Measurements from ENCODE around the gene PIGU.
A peak's percentile ranks its signal among the peaks of the same experiment; 100 is the strongest.

The PIGU gene

DNA sequence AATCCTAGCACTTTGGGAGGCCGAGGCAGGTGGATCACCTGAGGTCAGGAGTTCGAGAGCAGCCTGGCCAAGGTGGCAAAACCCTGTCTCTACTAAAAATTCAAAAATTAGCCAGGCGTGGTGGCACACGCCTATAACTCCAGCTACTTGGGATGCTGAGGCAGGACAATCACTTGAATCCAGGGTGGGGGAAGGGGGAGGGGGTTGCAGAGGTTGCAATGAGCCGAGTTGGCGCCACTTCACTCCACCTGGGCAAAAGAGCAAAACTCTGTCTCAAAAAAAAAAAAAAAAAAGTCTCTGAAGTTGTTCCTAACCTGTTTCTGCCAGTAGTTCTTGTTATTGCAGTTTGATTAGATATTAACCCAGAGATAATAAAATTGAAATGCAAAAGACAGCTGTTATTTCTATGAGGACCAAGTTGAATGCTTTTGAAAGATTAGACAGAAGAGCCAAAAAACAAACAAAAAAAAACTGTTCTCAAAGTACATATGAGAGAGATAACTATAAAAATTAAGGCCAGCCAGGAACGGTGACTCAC, 22.6 kb downstream of the PIGU start:
- no peak for DNase-seq

DNA sequence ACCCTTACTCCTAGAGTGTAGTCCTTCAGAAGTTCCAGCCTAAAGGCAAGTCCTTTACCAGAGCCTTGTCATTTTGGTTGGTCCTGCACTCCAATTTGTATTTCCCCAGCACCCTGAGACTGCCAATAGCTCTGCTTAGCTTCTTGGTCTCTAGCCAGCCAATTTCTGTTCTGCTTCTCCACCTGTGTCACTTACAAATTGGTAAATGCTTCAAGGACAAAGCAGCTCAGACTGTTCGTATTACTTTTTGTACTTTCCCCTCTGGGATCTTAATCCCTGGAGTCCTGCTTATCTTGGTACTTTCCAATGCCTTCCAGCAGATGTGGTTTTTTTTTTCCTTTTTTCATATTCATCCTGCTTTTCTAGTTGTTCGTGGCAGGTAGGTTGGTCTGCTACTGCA, 25.7 kb downstream of the PIGU start:
- DNase-seq, result no peak

DNA sequence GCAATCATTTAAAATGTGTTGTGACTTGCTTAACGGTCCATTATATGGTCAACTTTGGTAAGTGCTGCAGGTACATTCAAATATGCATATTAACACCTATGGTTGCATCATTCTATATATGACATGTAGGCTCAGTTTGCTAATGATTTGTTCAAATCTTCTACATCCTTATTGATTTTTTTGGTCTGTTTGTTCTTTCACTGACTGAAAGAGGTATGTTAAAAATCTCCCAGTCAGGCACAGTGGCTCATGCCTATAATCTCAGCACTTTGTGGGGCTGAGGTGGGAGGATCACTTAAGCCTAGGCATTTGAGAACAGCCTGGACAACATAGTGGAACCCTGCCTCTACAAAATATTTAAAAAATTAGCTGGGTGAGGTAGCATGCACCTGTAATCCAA, 29.2 kb downstream of the PIGU start:
- DNase-seq, result no peak

DNA sequence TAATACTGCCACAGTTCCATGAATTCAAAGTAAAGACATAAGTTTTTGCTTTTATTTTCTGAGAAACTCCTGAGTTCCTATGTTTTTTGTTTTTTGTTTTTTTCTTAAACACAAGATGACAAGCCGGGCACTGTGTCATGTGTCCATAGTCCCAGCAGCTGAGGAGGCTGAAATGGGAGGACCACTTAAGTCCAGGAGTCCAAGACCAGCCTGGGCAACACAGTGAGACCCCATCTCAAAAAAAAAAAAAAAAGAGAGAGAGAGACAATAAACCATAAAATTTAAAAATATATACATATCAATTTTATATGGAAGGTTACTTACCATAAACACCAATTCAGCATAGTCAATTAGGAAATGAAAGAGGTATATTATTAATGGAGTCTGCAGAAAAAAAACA, 31.9 kb downstream of the PIGU start:
- no peak for DNase-seq

GRCh38 chr20:34644345-34644744, 32.5 kb downstream of the PIGU start:
- DNase-seq, result no peak

- DNase-seq, result no peak
Measured at GRCh38 chr20:34643928-34644327, 33.0 kb downstream of the PIGU start.

DNA sequence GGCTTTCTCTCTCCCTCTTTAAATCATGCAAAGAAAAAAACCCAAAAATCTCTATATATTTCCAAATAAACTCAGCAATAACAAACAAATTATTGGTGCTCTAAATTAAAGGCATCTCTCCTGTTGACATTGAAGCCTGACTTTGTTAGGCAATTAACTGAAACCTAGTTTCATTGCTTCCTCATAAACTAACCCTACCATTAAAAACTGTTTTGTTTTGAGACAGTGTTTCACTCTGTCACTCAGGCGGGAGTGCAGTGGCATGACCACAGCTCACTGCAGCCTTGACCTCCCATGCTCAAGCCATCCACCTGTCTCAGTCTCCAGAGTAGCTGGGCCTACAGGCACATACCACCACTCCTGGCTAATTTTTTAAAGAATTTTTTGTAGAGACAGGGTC, 34.9 kb downstream of the PIGU start:
- DNase-seq, result no peak

- DNase-seq, result peak; percentile 82
Measured at GRCh38 chr20:34639755-34640222, 37.1 kb downstream of the PIGU start.

GRCh38 chr20:34638532-34638931, 38.4 kb downstream of the PIGU start:
- DNase-seq, result no peak

- DNase-seq, result no peak
Measured at GRCh38 chr20:34638039-34638292, 38.9 kb downstream of the PIGU start.

- DNase-seq, result no peak
Measured at GRCh38 chr20:34637245-34638038, 39.5 kb downstream of the PIGU start.

DNA sequence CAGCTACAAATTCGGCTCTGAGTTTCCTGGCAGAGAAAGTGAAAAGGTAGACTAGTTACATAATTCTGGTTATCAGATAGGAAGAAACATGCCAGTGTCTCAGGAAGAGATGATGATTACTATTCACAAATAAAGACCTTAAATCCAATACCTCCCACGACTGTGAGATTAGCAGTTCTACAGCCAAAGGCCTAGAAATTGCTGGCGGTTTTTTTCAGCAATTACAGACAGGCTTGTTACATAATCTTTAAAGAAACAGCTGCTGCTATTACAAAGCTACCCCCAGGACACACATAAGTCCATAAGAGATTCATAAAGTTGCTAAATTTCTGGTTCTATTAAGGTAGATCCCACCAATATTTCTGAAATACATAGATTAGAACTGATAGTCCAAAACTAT, 40.2 kb downstream of the PIGU start:
- DNase-seq, result no peak

GRCh38 chr20:34634392-34634791, 42.5 kb downstream of the PIGU start:
- no peak for DNase-seq

GRCh38 chr20:34632870-34633452, 43.9 kb downstream of the PIGU start:
- DNase-seq, result no peak

- no peak for DNase-seq
Measured at GRCh38 chr20:34629904-34630303, 47.0 kb downstream of the PIGU start.

DNA sequence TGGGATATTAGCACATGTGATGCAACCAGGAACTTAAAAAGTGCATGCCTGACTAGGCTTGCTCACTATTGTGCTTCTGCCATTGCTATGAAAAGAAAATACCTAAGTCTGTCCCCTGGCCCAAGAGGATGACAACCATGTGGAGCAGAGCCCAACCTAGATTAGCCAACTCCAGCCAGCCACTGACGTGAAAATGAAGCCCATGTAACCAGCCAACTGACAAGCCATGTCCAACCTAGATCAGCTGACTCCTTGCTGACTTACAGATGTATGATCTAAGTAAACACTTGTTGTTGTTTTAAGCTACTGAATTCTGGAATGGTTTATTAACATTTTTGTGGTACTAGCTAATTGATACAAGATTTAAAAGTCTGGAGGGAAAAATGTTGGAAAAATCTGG, 47.5 kb downstream of the PIGU start:
- DNase-seq, result no peak

- no peak for DNase-seq
Measured at GRCh38 chr20:34628026-34628425, 48.9 kb downstream of the PIGU start.

- DNase-seq, result no peak
Measured at GRCh38 chr20:34627458-34627857, 49.4 kb downstream of the PIGU start.

- DNase-seq, result no peak
Measured at GRCh38 chr20:34626992-34627391, 49.9 kb downstream of the PIGU start.

GRCh38 chr20:34624629-34625028, 52.3 kb downstream of the PIGU start:
- no peak for DNase-seq

DNA sequence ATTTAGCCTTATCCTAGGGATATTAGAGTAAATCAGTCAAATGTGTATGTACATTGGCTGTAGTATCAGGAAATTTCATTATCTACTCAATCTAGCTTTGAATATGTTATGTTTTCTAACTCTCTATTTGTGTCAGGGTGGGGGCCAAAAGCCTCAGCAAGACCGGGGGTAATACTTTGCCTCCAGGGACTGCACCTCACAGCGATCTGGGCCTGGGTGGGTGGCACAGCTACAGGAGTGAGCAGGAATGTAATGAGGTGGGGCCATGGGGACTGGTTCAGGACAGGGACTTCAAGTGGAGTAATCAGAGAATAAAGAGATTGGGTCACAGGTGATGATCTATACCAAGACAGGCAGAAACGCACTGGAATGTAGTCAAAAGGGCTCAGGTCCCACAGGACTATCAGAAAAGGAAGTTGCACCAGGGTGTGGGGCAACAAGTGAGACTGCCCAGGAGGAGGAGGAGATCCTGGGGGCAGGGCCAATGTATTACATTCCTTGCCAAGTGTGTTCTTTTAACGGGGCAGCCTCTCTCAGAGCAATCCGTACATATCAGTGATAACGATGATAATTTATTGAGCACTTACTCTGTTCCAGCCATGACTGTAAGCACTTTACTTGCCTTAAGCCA, 54.0 kb downstream of the PIGU start:
- DNase-seq, result no peak

- DNase-seq, result no peak
Measured at GRCh38 chr20:34621383-34622367, 55.2 kb downstream of the PIGU start.

GRCh38 chr20:34621036-34621343, 55.9 kb downstream of the PIGU start:
- DNase-seq, result no peak

All from NCI-H774 (cell line).